HG02870 (cell line): ENCODE measurements around the gene RRAS2.
"Not testable (repeated sequence)": the region's sequence is repeated elsewhere in the genome, so short reads cannot be mapped to it uniquely, and the experiment has no call there.

Source experiments
- ATAC-seq: cut with Tn5 transposase; IDR thresholded peaks from one replicate; pipeline ENCODE4 v1.9.1; 2021; ENCODE audit warnings: mild to moderate bottlenecking, moderate library complexity; ENCODE audit not compliant: unreplicated experiment

RRAS2 gene

DNA sequence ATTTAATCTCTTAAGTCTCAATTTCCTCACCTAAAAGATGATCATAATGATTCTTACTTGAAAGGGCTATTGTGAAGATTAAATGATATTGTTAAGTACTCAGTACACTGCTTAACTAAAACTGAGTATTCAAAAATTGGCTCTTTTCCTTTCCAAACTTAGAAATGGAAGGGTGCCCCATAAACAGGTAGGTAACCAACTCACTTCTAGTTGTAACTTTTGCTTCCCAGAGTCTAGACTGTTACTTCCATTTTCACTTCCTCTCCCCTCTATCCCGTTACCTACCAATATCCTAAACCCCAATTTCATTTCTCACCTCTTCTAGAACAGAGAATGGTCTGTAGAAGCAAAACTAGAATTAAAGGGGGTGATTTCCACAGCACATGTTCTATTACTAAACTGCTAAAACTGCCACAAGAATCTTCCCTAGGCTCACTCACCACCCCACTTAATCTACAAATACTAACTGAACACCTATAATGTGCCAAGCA, 50.0 kb downstream of the RRAS2 start:
- ATAC-seq: peak; percentile 40

DNA sequence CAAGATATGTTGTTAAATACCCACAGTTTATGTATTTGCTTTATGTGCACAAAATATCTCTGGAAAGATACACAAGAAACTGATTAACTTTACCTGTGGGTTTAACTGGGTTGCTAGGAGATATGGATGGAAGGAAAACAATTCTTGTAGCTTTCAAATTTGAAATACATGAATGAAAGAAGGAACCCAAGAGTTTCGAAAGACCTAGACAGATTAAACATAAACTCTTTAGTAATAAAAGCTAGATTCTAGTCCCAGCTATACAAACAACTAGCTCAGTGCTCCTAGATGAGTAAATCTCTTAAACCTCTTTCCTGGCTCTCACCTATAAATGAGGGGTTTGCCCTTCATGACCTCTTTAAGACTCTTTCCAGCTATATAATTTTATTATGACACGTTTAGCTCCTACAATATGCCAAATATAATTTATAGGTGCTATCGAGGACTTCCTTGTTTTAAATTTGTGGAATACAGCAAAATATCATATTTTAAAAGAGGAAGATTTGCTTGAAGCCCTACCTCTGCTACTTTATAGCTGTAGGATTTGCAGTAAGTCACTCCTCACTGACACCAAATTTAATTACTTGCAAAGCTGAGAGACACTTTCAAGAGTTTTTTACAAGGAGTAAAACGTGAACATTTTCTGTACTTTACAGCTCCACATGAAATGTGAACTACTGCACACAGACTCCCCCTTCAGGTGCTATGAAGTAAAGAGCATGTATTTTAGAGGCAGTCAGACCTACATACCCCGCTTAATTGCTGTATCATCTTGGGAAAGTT, 50.7 kb downstream of the RRAS2 start:
- peak; percentile 38 for ATAC-seq

DNA sequence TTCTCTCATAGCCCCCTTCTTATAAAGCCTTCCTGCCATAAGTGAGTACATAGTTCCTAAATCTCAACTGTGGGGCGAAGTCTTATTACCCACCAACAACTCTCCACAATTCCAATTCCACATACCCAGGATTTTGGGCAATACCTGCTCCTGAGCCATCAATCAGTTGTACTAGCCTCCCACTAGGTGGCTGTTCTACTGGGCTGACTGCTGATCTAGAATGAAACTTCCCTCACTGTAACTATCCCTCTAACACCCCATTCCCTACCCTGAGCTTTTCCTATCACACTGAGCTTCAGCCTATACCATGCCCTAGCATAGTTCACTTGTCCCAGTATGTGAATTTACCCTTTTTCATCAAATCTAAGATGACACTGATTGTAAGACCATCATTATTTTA, 52.5 kb downstream of the RRAS2 start:
- no peak for ATAC-seq

DNA sequence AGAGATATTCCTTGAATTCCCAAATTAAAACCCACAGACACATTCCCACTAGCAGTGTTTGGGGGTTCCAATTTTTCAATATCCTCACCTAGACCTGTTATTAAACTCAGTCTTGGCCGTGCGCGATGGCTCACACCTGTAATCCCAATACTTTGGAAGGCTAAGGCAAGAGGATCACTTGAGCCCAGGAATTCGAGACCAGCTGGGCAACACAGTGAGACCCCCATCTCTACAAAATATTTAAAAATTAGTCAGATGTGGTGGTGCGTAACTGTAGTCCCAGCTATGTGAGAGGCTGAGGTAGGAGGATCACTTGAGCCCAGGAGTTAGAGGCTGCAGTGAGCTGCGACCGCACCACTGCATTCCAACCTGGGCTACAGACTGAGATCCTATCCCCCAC, 53.3 kb downstream of the RRAS2 start:
- no peak for ATAC-seq

DNA sequence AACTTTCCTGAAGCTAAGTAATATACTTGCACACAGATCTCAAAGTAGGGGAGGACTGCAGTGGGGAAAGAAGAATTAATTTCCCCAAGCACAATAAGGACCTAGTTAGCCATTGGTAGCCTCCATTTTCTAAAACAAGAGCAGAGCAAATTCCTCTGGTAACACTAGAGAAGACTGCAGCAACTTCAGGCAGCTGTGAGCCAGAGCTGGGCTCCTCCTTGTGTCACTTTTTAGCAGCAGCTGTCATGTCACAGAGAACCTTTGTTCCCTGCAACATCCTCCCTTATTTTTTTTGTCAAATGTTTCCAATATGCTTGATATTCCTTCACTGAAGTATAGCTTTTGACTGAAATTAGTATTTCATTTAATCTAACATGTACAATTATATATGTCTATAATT, 54.4 kb downstream of the RRAS2 start:
- no peak for ATAC-seq

DNA sequence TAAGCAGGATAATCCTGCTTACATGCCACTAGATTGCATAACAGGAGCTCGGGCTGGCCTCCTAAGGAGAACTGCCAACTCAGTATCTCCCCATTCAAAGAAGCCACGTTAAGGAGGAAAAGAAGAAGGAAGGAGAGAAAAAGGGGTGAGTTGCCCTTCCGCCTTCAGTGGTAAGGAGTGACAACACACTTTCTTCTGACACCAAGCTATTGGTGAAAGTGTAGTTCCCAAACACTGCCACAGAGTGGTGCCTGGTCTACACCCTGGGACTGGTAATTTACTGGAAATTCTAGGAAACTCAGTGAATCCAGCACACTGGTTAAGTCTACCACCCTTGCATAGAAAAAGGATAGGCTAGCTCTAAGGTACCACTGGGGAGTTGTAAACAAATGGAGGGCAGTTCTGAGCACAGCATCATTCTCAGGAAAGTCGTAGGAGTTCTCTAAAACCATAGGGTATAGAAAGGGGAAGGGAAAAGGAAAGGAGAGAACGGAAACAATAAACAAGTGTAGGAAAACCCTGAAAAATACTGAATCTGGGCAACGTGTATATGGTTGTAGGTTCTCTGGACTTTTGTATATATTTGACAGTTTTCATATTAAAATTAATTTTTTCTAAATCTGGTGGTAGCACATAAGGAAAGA, 58.2 kb downstream of the RRAS2 start:
- peak; percentile 82 for ATAC-seq

DNA sequence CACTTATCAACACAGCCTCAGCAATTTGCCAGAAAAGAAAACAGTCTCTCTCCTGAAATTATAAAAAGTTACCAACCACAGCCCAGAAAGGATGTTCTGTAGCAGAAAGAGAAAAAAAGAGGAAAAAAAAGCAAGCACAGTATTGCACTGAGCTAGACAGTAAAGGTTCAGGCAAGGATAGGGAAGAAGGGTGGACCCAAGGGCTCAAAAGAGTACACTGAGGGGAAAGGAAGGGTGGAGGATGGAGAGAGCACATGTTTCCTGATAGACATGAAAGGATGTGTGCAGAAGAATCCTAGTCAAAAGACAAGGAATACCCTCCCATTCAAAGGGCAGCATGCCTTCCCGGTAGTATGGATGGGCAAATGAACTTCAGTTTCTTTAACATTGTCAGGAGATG, 59.1 kb downstream of the RRAS2 start:
- no peak for ATAC-seq

DNA sequence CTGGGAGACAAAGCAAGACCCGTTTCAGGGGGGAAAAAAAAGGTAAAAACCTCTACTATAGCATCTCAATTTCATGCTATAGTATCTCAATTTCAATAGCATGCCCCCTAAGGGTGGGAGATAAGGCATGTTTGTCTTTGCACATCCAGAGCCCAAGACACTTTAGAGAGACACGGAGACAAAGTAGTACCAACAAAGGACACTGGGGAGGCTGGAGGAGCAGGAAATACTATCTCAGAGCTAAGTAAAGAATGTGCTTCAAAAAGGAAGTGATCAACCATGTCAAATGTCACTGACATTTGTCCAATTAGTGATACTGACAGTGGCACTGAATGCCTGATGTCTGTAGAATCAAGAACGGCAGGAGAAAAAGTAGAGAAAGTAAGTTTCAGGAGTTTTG, 68.6 kb downstream of the RRAS2 start:
- no peak for ATAC-seq

DNA sequence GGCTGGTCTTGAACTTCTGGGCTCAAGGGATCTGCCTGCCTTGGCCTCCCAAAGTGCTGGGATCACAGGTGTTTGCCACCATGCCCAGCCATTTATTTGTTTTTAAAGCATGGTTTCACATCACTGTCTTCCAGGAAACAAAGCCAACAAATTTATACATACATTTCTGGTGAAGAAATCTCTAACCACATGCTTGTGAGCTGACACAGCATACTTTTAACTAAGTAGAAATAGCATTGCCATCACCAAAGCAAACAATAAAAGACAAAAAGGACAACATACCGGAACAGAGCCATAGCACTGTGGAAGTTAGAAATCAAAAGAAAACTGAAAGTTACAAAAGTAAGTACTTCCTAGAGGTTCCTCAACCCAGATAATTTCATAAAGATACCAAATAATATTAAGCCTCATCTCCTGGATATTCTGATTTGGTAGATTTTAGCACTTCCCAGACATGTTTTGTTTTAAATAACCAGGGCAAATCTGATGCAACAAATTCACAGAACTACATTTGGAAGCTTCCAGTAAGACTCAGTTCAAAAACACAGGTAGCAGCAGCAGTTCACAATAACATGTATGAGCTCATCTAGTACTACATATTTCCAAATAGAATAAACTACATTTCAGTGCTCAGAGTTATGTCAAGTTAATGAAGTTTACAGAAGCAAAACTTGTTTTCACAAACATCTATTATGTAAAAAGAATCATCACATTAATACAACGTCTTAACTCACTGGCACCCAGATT, 70.6 kb downstream of the RRAS2 start:
- ATAC-seq: no peak

DNA sequence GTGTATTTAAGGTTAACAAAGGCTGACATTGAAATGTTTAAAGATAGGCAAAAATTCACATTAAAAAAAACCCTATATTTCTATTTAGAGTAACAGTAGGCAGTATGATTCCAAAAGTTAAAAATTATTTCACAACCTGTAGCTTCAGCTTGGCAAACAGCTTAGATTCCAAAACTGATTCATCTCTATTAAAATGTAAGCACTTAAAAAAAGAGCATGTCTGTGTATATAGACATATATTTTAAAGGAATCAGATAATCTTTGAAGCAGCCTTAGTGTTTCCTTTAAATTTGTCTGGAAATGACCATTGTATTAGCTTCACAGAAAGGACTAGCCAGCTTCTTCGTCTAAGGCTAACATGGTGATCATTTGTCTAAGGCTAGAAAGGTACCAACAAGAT, 80.1 kb downstream of the RRAS2 start:
- not testable (repeated sequence) for ATAC-seq

DNA sequence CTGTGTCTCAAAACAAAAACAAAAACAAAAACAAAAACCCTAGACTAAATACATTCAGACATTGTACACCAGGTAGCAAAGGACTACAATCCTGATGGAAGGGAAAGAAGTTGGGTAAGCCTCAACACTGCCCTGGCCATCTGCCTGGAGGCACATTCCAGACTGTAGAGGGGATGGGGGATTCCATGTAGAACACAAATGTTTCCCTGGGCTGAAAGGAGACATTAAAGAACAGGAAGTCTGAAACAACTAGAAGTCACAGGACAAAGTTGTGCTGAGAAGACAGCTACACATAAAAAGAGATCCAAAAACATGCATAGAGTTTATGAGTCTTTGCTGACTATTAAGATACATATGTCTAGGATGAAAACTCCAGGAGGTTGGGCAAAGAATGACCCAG, 83.9 kb downstream of the RRAS2 start:
- ATAC-seq: no peak

DNA sequence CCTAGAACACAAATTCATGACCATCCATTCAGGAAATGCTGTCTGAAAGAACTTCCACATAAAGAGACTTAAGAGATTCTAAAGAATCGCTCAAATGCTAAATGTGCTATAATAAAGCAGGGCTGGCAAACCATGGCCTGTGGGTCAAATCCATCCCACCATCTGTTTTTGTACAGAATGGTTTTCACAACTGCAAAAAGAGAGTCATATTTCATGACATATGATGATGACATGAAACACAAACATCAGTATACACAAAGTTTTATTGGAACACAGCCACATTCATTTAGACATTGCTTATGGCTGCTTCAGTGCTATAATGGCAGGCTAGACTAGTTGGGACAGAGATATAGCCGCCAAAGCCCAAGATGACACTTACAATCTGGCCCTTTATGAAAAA, 85.1 kb downstream of the RRAS2 start:
- ATAC-seq: no peak

DNA sequence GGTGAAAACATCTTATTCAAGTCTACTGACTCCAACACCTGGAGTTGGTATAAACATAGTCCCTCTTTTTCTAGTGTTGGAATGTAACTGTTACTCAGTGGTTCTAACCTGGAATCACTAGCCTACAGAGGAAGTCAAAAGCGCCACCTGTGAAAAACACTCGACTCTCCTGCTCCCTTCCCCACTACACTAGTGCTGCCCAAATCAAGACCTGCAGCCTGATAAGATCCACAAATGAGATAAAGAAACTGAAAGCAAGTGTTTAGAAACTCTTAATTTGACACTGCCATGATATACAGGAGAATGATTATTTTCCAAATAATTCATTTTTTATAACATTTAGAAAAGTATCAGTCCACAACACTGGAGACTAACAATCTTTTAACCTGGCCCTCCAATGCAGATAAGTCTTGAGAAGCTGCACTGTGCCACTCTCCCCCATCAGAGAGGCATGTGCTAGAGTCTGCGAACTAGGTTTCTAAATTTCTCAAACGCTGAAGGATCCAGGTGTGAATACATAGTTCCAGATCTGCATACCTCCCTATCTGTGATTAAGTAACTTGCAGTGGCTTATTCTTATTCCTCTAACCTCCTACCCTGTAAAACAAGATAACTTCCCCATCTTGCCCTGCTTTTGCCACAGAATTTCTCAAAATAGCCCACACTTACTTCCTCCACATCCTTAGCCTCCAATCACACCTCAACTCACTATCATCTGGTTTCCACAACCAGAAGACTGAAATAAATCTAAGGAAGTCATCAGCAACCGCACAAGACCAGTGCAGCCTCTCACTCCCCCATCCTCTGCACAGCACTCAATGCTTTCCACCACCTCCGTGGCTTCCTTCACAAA, 88.1 kb downstream of the RRAS2 start:
- ATAC-seq: peak; percentile 64

DNA sequence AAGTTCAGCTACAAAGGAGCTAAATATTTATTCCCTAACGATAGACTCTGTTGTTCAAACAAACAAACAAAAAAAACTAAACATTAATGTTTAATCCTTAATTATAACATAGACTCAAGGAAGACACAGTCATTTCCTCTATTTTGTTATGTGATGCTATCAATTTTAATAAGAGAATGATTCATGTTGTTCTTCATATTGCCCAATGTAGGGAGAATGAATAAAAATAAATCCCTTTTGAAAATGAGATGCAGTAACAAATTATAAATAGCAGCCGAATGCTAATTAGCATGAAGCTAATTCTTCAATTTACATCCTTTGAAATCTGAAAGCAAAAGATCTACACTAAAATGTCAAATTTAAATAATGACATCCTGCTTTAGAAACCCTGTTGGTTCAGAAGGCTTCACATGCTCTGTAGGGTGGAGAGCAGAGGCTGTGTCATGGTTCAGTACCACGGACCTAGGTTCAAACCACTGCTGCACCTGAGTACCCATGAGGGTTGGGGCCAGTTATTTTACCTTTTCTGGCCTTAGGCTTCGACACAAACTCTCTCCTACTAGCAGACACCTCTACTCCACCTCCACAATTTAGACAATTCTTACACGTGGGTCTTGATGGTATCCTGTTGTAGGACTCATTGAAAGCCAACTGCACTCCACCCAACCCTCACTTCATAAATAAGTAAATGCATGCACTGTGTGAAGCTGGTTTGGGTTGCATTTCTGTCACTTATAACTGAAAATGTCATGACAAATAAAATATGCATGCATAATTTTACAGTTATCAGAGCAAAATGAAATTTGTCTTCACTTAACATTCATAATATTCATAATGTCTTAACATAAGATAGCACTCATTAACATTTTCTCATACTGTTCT, 89.0 kb downstream of the RRAS2 start:
- no peak for ATAC-seq

DNA sequence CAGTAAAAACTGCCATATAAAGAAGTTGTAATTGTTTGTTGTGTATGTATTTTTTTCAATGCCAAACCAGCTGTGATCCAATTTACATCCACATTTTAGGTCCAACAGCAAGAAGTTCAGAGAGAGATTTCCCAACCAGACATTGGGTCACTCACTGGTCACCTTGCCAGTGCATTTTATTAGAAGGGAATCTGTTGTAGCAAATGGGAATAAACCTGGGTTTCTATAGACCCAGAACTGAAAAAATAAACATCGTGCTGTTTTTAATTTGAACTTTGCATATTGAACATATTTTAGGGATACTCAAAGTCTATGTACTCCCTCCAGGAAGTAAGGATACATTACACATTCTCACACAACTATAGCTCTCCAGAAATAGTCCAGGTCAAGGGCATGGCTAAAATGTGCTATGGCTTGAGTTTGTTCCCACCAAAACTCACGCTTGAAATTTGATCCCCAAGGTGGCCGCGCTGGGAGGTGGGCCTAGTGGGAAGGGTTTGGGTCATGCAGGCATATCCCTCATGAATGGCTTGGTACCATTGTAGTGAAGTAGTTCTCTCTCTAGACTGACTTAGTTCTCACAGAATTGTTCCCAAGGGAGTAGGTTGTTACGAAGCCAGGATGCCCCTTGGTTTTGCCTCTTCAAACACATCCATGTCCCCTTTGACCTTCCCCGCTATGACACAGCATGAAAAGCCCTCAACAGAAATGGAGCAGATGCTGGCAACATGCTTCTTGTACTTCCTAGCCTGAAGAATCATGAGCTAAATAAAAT, 90.9 kb downstream of the RRAS2 start:
- no peak for ATAC-seq

DNA sequence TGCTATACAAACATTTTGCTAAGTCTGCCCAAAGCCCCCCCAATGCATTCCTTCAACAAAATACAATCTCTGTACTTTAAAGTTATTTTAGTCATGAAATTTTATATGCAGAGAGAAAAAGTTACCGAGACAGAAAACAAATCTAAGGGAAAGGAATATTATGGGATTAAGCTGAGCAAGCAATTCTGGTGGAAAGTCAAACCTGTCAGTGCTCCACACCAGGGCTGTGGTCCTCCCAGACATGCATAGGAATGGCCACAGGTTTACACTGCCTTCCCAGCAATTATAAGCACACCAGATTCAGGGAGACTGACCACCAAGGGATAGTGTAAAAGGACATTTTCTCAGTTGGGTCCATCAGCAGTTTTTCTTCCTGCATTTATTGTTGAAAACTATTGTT, 92.4 kb downstream of the RRAS2 start:
- no peak for ATAC-seq

DNA sequence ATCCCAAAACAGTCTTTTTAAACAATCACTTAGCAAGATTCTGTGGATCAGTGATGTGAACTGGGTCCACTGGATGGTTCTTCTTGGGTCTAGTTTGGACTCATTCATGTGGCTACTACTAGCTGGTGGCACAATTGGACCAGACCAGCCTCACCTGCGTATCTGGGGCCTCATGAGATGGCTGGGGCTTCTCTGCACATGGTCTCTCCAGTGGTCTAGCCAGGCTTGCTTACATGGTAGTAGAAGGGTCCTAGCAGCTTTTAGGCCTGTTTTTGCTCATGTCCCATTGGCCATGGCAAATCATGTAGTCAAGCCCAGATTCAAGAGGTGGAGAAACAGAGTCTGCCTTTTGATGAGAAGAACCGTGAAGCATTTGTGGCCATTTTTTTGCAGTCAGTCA, 94.0 kb downstream of the RRAS2 start:
- no peak for ATAC-seq

DNA sequence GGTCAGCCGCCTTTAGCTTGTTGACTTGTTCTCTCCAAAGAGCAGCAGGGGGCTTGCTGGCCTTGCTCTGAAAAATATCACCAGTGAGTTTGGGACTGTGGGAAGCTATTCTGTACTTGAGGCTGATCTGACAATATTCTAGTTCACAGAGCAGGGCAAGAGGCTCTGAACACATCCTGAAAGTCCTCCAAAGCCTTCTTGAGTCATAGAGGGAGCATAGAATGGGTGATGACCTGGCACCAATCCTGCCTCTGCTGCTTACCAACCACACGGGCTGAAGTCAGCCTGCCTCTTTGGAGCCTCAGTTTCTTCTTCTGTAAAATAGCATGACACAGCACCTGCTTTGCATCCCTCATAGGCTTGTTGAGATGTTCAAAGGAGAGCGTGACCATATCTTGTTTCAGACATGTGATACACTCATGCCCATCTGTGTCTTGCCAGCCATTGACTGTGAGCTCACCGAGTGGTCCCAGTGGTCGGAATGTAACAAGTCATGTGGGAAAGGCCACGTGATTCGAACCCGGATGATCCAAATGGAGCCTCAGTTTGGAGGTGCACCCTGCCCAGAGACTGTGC, 96.6 kb downstream of the RRAS2 start:
- no peak for ATAC-seq

DNA sequence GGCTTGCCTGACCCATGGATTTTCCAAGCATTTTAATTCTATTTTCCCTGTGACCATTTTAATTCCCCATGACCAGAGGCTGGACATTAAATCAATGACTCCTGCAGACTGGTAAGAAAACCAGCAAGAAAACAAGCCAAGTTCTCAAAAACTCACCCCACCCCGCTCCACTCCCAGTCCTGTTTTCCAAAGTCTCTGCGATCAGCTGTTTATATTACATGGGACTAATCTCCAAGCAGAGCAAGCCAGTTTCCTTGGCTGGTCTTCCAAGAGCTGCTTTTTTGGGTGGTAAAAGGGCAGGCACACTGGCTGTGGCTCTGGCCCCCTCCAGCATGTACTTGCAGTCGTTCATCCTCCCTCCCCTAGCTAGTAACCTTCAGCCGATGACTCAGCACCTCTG, 97.9 kb downstream of the RRAS2 start:
- no peak for ATAC-seq
